Measurements from ENCODE around the gene PIANP. TPM values are rescaled to one million over a fixed set of nuclear protein-coding genes. Genes with fewer than 3 reads are reported as not detected.

The PIANP gene
- total RNA-seq, 1 donor from 2014 or later, result 0.13 TPM

DNA sequence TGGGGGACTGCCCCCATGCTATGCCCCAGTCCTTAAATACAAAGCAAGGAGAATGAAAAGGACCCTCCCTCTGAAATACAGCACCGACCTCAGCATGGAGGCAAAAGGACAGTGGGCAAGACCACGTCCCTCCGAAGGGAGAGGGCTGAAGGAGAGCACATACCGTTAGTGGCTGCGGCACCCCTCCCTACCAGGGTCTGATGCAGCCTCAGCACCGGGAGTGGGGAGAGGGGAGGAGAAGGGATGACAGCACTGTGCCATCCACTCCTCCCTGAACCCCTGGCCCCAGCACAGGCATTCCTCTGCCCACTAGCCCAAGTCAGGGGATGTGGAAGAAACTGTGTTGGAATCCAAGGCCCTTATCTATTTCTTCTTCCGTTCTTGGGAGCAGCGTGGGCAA is 49.8 kb downstream of the PIANP start:
- H3K27me3 ChIP-seq (ENCODE audit: control insufficient read depth, insufficient read depth, low read length), result no peaks in the 10 kb centered on the region
- H3K36me3 ChIP-seq (ENCODE audit: control insufficient read depth, insufficient read depth, low read length), result no peaks in the 10 kb centered on the region
- no peak for DNase-seq (ENCODE audit: low read depth)
- H3K4me3 ChIP-seq (ENCODE audit: low read depth, low read length), result no peak overlapping the region
- TF ChIP-seq, protein P1, sequence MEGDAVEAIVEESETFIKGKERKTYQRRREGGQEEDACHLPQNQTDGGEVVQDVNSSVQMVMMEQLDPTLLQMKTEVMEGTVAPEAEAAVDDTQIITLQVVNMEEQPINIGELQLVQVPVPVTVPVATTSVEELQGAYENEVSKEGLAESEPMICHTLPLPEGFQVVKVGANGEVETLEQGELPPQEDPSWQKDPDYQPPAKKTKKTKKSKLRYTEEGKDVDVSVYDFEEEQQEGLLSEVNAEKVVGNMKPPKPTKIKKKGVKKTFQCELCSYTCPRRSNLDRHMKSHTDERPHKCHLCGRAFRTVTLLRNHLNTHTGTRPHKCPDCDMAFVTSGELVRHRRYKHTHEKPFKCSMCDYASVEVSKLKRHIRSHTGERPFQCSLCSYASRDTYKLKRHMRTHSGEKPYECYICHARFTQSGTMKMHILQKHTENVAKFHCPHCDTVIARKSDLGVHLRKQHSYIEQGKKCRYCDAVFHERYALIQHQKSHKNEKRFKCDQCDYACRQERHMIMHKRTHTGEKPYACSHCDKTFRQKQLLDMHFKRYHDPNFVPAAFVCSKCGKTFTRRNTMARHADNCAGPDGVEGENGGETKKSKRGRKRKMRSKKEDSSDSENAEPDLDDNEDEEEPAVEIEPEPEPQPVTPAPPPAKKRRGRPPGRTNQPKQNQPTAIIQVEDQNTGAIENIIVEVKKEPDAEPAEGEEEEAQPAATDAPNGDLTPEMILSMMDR (IDR thresholded peaks at IDR 0.05; ENCODE audit: insufficient read depth, low read length, poor library complexity, severe bottlenecking), result no peak

DNA sequence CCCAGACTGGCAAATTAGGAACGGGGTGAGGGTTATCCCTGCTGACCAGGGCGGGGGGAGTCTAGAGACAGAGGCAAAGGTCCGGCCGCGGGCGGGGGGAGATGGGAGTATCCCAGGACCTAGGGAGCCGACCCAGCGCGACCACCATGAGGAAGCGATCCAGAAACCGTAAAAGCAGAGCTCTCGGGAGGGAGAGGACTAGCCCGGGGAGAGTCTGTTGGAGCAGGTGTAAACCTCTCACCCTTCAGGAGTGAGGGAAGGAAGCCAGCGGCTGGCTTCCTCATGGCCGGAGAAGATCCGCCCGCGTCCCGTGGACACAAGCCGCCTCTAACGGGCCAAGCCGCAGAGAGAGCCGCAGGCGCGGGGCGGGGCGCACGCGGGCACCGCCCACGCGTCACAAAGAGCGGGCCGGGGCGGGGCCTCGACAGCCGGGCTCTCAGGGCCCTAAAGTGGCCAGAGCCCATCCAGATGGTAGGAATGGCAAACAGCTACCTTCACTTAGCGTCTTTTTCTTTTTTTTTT is 53.5 kb downstream of the PIANP start, which contains the start of gene ACRBP:
Gene ACRBP (minus strand): TSS at position 350 of the 522 bp plus-strand sequence. CDS start 66 bp downstream, at position 284.
- DNase-seq (ENCODE audit: low read depth), result peak; percentile 35
- peak within 1 kb of the TSS; percentile 35 for H3K4me3 ChIP-seq (ENCODE audit: low read depth, low read length)
- TF ChIP-seq, protein P1 (IDR thresholded peaks at IDR 0.05; ENCODE audit: insufficient read depth, low read length, poor library complexity, severe bottlenecking), result no peak

DNA sequence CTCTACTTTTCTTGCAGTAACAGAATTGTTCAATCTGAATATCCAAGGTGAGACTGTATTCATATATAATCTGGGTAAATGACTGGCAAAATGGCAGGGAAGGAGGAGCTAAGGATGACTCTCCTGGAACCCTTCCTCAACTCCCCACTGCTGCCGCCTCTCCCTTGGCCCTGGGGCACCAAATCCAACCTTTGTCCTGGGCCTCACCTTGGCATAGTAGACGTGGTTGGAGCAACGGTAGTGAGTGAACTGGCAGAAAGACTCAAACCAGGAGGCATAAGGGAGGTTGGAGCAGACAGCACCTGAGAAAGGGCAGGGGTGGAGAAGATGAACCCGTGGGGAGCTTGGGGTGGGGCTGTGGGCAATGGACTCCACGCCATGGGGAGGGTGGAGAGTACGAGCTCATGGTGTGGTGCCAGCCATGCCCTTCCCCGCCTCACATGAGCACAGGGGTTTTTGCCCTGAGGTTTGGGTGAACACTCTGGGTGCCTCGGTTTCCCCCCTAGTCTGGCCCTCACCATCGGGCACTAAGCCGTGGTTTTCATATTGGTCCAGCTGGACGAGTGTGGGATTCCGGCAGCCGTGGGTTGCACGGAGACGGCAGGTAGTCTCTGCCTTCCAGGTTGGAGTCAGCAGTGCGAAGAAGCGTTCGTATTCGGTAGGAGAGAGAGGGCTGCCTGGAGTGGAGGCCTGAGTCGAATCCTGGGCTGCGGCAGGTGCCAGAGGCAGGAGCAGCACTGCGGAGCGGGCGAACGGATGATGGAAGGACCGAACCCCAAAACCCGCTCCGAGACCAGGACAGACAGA is 54.1 kb downstream of the PIANP start:
- TF ChIP-seq, protein P1 (IDR thresholded peaks at IDR 0.05; ENCODE audit: insufficient read depth, low read length, poor library complexity, severe bottlenecking), result no peak
- DNase-seq (ENCODE audit: low read depth), result no peak
- peak overlapping the region; percentile 35 for H3K4me3 ChIP-seq (ENCODE audit: low read depth, low read length)
- H3K36me3 ChIP-seq (ENCODE audit: control insufficient read depth, insufficient read depth, low read length), result no peaks in the 10 kb centered on the region
- H3K27me3 ChIP-seq (ENCODE audit: control insufficient read depth, insufficient read depth, low read length), result no peaks in the 10 kb centered on the region

More for the DNA sequence above, 53.5 kb downstream of the PIANP start, which contains the start of gene ACRBP:
- Histone ChIP-seq H3K27me3 (ENCODE audit: control insufficient read depth, insufficient read depth, low read length) (no peaks in the 10 kb centered on the region), H3K36me3 (ENCODE audit: control insufficient read depth, insufficient read depth, low read length) (no peaks in the 10 kb centered on the region)

DNA sequence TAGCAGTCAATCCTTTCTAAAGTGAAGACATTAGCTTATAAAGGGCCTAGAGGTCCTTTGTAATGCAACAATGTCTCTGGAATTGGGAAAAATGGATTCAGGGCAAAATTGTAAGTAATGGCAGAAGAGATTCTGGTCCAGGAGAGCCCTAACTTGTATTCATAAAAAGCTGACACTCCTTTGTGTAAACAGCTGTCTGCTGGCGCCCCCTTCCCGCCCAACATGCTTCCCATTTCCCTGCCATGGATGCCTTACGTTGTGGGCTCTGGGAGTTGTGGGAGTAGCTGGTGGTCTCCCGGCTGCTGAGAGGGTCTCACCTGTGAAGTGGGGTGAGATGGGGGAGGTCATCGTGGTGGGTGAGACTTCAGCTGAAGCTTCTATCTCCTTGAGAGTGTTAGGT is 55.7 kb downstream of the PIANP start:
- DNase-seq (ENCODE audit: low read depth), result no peak
- TF ChIP-seq, protein P1 (IDR thresholded peaks at IDR 0.05; ENCODE audit: insufficient read depth, low read length, poor library complexity, severe bottlenecking), result no peak
- Histone ChIP-seq H3K4me3 (ENCODE audit: low read depth, low read length) (no peak overlapping the region), H3K27me3 (ENCODE audit: control insufficient read depth, insufficient read depth, low read length) (no peaks in the 10 kb centered on the region), H3K36me3 (ENCODE audit: control insufficient read depth, insufficient read depth, low read length) (no peaks in the 10 kb centered on the region)

DNA sequence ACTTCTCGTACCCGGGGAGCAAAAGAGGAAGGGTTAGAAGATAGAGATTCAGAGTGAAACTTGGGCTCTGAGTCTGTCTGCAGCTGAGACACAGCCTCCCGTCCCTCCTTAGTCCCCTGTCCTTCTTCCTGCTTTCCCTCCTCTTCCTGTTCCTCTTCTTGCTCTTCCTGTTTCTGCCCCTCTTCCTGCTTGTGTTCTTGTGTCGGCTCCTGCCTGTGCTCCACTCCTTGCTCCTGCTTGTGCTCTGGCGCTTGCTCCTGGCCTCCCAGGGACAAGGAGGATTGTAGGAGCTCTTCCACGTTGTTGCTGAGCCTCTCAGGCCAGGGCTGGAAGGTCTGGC is 56.4 kb downstream of the PIANP start:
- no peaks in the 10 kb centered on the region for H3K36me3 ChIP-seq (ENCODE audit: control insufficient read depth, insufficient read depth, low read length)
- no peak overlapping the region for H3K4me3 ChIP-seq (ENCODE audit: low read depth, low read length)
- TF ChIP-seq, protein P1 (IDR thresholded peaks at IDR 0.05; ENCODE audit: insufficient read depth, low read length, poor library complexity, severe bottlenecking), result no peak
- DNase-seq (ENCODE audit: low read depth), result no peak
- H3K27me3 ChIP-seq (ENCODE audit: control insufficient read depth, insufficient read depth, low read length), result no peaks in the 10 kb centered on the region

Other genes starting within 250 kb of the PIANP start
- 14.4 and 18.9 TPM in 2 replicates for gene TAPBPL, start 248.8 kb downstream of the PIANP start, total RNA-seq
- 1.6 and 4.8 TPM in 2 replicates for gene VAMP1, start 230.1 kb downstream of the PIANP start, total RNA-seq
- 63.7 and 78.3 TPM in 2 replicates for gene MRPL51, start 207.6 kb downstream of the PIANP start, total RNA-seq
- gene NCAPD2, start 206.7 kb downstream of the PIANP start, total RNA-seq, result 62.3 and 98.0 TPM in 2 replicates
- 3,951 and 4,700 TPM in 2 replicates for gene GAPDH, start 166.3 kb downstream of the PIANP start, total RNA-seq
- 9.9 and 12.4 TPM in 2 replicates for gene IFFO1, start 144.8 kb downstream of the PIANP start, total RNA-seq
- gene NOP2, start 132.5 kb downstream of the PIANP start, total RNA-seq, result 52.4 and 62.2 TPM in 2 replicates
- 276 and 287 TPM in 2 replicates for gene CHD4, start 93.4 kb downstream of the PIANP start, total RNA-seq
- 3.8 and 5.2 TPM in 2 replicates for gene LPAR5, start 64.9 kb downstream of the PIANP start, total RNA-seq
- 0.75 and 0.89 TPM in 2 replicates for gene ACRBP, start 53.4 kb downstream of the PIANP start, total RNA-seq
- 31.8 and 34.1 TPM in 2 replicates for gene ING4, start 37.7 kb downstream of the PIANP start, total RNA-seq
- gene ZNF384, start 11.4 kb downstream of the PIANP start, total RNA-seq, result 34.0 and 36.6 TPM in 2 replicates
- 65.2 and 69.1 TPM in 2 replicates for gene COPS7A, start 23.2 kb upstream of the PIANP start, total RNA-seq
- 190 and 216 TPM in 2 replicates for gene MLF2, start 52.3 kb upstream of the PIANP start, total RNA-seq
- 169 and 193 TPM in 2 replicates for gene PTMS, start 65.5 kb upstream of the PIANP start, total RNA-seq
- not detected in 2 replicates for gene LAG3, start 71.7 kb upstream of the PIANP start, total RNA-seq
- gene CD4, start 88.7 kb upstream of the PIANP start, total RNA-seq, result 0.08 TPM in 1 of 2 replicates, not detected in the other
- 0.21 and 0.75 TPM in 2 replicates for gene GPR162, start 121.0 kb upstream of the PIANP start, total RNA-seq
- 21.8 and 27.7 TPM in 2 replicates for gene P3H3, start 127.6 kb upstream of the PIANP start, total RNA-seq
- gene GNB3, start 140.1 kb upstream of the PIANP start, total RNA-seq, result 0.34 and 0.38 TPM in 2 replicates
- 5.8 and 8.3 TPM in 2 replicates for gene CDCA3, start 150.5 kb upstream of the PIANP start, total RNA-seq
- gene USP5, start 151.3 kb upstream of the PIANP start, total RNA-seq, result 70.1 and 77.2 TPM in 2 replicates
- gene TPI1, start 166.7 kb upstream of the PIANP start, total RNA-seq, result 499 and 519 TPM in 2 replicates
- gene SPSB2, start 172.5 kb upstream of the PIANP start, total RNA-seq, result 10.1 and 11.9 TPM in 2 replicates
- 11.6 and 12.8 TPM in 2 replicates for gene LRRC23, start 204.0 kb upstream of the PIANP start, total RNA-seq
- 27.0 and 33.7 TPM in 2 replicates for gene ENO2, start 213.8 kb upstream of the PIANP start, total RNA-seq
- 32.7 and 38.6 TPM in 2 replicates for gene ATN1, start 227.1 kb upstream of the PIANP start, total RNA-seq
- gene RNU7-1, start 243.0 kb upstream of the PIANP start, total RNA-seq, result not detected in 2 replicates
- gene C12orf57, start 243.2 kb upstream of the PIANP start, total RNA-seq, result 216 and 236 TPM in 2 replicates

All from kidney epithelial cell (primary cell).